HG03565 (cell line): ENCODE data around the gene RGPD5.
"Not testable (repeated sequence)": the region's sequence is repeated elsewhere in the genome, so short reads cannot be mapped to it uniquely, and the experiment has no call there.

Experiments
- ATAC-seq: cut with Tn5 transposase; IDR thresholded peaks from one replicate; pipeline ENCODE4 v1.9.1; 2021; ENCODE audit warnings: mild to moderate bottlenecking, moderate library complexity; ENCODE audit not compliant: unreplicated experiment

The RGPD5 gene

DNA sequence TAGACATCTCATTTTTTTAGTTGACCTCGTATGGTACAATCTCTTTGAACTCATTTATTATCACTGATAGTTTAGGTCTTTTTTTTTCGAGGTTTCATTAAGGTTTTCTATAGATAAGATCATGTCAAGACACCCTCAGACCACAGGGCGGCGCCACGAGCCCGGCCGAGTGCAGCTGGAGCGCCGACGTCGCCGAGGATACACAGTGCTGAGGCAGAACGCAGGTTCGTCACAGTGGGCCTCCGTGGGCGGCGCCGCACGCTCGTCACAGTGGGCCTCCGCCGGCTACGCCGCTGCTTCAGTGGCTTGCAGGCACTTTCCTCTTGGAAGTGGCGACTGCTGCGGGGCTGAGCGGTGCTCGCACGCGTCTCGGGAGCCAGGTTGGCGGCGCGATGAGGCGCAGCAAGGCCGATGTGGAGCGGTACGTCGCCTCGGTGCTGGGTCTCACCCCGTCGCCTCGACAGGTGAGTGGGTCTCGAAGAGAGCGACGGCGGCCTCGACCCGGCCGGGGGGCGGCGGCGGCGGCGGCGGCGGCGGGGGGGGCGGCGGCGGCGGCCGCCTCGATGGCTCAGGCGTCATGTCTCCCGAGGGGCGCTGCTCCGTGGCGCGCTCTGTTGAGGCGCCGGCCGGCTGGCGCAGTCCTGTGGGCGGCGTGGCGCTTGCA, at the start of gene RGPD5:
RGPD5 (plus strand) TSS at position 232 of the 664 bp plus-strand sequence; CDS start at position 393, 161 bp downstream.
- ATAC-seq: peak; percentile 99

- ATAC-seq: not testable (repeated sequence)
Measured at GRCh38 chr2:109751572-109751971, 42.5 kb upstream of the RGPD5 start.

GRCh38 chr2:109757163-109757824, 36.8 kb upstream of the RGPD5 start:
- not testable (repeated sequence) for ATAC-seq

DNA sequence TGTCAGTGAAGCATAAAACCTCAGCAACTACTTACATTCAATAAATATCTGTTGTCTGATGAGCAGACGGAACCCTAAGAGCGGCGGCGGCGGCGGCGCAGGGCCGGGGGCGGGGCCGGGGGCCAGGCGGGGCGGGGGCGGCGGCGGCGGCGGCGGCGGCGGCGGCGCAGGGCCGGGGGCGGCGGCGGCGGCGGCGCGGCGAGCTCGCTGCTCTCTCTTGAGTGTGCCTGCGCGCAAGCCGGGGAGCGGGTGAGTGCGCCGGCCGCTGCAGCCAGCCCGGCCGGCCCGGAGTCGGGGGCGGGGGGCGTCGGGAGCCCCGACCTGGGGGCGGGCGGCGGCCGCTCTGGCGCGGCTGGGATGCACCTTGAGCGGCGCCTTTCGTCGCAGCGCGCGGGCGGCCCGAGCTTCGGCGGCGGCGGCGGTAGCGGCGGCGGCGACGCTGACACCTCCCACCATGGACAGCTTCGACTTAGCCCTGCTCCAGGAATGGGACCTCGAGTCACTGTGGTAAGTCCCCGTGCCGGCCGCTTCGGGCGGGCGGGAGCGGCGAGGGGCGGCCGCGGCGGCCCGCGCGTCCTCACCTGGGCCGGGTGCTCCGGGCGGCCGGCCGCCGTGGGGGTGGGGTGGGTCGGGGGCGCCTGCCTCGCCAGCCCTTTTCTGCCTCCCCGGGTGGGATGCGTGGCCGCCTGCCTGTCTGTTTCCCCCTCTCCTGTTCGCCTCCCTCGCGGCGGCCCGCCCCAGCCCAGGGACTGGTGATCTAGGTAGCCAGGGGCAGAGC, 33.7 kb upstream of the RGPD5 start:
- ATAC-seq: not testable (repeated sequence)

DNA sequence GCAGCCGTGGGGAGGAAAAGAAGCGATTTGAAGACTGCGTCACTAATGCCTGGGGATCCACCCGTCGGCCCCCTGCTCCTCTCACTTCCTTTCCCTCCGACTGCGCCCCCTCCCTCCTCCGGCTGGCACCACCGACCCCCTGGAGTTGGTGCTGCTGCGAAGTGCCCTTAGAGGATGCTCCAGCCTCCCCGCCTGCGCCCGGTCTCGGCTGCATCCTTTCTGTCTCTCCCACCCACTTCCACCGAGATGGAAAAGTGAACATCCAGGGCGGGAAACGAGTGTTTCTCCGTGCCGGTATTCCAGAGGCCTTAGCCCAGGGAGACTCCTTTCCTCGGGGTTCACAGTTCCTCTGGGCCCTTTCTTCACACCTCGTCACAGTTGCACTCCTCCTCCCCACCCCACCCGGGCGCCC, 33.1 kb upstream of the RGPD5 start:
- ATAC-seq: not testable (repeated sequence)

- ATAC-seq: not testable (repeated sequence)
Measured at GRCh38 chr2:109761976-109762375, 32.1 kb upstream of the RGPD5 start.

- ATAC-seq: not testable (repeated sequence)
Measured at GRCh38 chr2:109766074-109766473, 28.0 kb upstream of the RGPD5 start.

- not testable (repeated sequence) for ATAC-seq
Measured at GRCh38 chr2:109766886-109767578, 27.1 kb upstream of the RGPD5 start.

DNA sequence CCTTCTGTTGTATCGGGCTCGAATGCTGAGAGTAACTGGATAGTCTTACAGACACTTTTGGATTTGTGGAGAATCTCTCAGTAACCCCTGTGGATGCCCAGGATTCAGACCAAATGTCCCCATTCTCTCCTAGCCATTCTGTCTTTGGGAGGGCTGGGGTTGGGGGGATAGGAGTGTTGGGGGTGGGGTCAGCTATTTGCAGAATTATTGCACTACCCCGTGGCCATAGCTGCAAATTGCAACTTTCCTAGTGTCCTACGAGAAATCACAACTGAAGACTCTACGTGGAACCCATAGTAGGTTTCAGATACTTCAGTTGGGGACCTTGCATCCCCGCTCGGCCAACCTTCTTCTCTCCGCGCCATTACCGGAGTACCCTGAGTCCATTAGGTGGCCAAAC, 25.2 kb upstream of the RGPD5 start:
- not testable (repeated sequence) for ATAC-seq

GRCh38 chr2:109779118-109779517, 15.0 kb upstream of the RGPD5 start:
- not testable (repeated sequence) for ATAC-seq

GRCh38 chr2:109781147-109781816, 12.8 kb upstream of the RGPD5 start:
- ATAC-seq: not testable (repeated sequence)

DNA sequence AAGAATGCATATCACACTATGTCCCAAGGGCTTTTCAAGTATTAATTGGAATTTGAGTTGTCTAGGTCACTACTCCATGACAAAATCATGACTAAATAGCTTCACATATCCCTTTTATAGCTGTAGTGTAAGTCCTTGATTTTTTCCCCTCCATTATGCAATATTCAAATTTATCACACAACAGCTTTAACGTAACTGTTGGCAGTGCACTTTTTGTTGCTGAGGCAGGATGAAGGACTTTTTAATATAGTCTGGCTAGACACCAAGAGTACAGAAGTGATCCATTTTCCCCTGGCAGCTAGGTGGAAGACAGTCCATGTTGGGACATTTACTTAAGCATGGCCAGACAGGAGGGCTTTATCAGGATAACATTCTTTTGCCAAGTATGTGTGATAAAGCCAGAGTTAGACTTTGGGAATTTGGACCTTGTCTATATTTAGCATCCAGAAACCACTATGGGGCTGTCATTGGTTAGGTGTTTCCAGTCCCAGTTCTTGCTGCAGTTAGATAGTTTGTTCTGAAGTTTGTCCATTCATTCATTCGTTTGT, 11.6 kb upstream of the RGPD5 start:
- not testable (repeated sequence) for ATAC-seq

DNA sequence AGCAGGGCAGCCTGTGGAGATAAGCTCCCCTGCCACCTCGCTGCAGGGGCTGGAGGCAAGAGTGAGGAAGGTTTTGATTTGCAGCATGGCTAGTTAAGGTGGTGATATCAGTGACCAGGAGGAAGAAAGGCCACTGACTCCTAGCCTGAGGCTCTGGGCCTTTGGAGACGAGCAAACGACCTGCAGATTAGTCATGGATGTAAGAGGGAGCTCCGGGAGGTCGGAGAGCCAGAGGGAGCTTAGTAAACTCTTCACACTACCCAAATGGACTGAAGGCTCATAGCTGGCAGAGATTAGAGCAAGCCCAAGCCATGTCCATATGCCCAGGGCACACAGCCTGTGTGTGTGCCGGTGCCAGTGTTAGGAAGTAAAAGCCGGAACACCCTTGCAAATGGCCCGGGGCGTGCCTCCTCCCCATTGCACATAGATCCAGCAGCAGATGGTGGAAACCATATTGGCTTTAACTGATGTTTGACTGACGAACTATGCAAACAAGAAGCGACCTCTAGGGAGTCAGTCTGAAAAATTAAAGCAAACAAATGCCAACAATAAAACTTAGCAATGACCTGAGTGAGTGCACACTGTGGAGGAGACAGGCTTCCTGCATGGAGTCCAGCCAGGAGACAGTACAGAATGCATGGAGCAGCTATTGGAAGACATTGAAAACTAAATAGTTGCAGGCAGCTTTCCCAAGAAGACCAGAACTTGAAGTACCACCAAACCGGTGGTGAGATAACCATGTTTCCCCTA, 2.4 kb upstream of the RGPD5 start:
- ATAC-seq: not testable (repeated sequence)

DNA sequence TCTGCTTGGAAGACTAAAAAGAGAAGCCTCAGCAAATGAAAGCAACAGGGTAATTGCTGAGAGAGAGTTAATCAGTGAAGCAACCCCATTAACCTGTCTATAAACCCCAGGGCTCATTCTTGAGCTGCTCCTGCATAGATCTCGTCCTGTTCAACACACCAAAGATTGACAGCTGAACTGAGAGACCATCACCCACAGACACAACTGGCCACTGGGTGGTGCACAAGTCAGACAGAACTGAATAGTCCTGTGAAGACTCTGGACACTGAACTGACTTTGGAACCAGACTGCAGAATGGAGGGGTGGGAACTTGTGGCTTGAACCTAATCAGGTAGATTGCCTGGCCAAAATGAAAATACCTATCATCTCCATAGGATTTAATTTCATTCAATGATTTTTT, 1.4 kb upstream of the RGPD5 start:
- peak; percentile 34 for ATAC-seq

DNA sequence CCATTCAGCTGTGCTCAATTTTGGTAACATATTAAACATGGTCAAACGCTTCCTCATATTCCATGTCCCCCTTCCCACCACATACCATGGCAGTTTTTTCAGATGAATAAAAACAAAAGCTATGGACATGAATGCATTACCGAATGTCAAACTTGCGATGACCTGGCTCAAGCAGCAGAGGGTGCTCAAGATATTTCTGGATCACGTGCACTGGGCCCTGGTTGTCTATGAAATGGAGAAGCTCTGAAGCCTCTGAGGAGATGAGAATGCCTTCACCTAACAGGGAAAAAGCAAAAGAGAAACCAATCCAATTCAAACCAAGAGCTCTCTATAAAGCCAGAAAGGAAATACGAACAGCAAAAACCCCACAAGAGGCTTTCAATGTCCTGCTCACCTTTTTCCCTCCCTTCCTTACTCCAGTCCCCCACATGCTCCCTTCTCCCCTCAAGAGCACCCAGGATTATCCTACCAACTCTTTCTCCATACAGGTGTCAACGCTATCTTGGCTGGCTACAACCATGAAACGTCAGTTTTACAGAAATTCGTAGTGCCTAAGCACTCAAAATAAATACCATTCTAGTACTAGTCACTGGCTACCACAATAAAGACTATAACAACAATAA, 77.1 kb downstream of the RGPD5 start:
- ATAC-seq: peak; percentile 73

- not testable (repeated sequence) for ATAC-seq
Measured at GRCh38 chr2:109876625-109877024, 82.5 kb downstream of the RGPD5 start.

DNA sequence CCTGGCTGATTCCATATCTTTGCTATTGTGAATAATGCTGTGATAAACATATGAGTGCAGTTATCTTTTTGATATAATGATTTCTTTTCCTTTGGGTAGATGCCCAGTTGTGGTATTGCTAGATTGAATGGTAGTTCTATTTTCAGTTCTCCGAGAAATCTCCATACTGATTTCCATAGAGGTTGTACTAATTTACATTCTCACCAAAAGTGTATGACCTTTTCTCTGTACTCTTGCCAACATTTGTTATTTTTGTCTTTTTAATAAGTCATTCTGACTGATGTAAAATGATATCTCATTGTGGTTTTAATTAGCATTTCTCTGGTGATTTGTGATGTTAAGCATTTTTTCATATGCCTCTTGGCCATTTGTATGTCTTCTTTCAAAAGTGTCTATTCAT, 88.0 kb downstream of the RGPD5 start:
- ATAC-seq: not testable (repeated sequence)

GRCh38 chr2:109888414-109888813, 94.3 kb downstream of the RGPD5 start:
- not testable (repeated sequence) for ATAC-seq

GRCh38 chr2:109889909-109890308, 95.8 kb downstream of the RGPD5 start:
- not testable (repeated sequence) for ATAC-seq
